GM23338 (cell line): ENCODE results near the gene HADHB. TPM values are rescaled to one million over a fixed set of nuclear protein-coding genes. Genes with fewer than 3 reads are reported as not detected.

ENCODE experiments used
- CREB1 ChIP-seq: fragments of 250-450 bp; sonication (Bioruptor Pico); IDR thresholded peaks from 2 replicates; pipeline ENCODE4 v1.5.0; 2020; ENCODE audit warnings: low read depth, mild to moderate bottlenecking, moderate library complexity
- EZH2 ChIP-seq: fragments of 200-600 bp; sonication (generic); IDR thresholded peaks from one replicate; pipeline ENCODE4 v1.8.0; 2017; ENCODE audit warnings: antibody characterized with exemption, mild to moderate bottlenecking, low read depth; ENCODE audit not compliant: unreplicated experiment
- JUNB ChIP-seq: IDR thresholded peaks from one replicate; pipeline ENCODE4 v1.6.1; 2016; ENCODE audit warnings: antibody characterized with exemption; ENCODE audit not compliant: unreplicated experiment
- NANOG ChIP-seq: IDR thresholded peaks from 2 replicates; pipeline ENCODE4 v1.6.1; 2016; ENCODE audit warnings: antibody characterized with exemption, borderline replicate concordance
- POLR2AphosphoS5 ChIP-seq: IDR thresholded peaks from 2 replicates; pipeline ENCODE4 v1.6.1; 2016; ENCODE audit warnings: antibody characterized with exemption, low read depth
- REST ChIP-seq: IDR thresholded peaks from one replicate; pipeline ENCODE4 v1.6.1; 2018; ENCODE audit warnings: antibody characterized with exemption; ENCODE audit not compliant: unreplicated experiment
- STAT1 ChIP-seq: IDR thresholded peaks from one replicate; pipeline ENCODE4 v1.6.1; 2016; ENCODE audit warnings: antibody characterized with exemption; ENCODE audit not compliant: unreplicated experiment
- ZNF114 ChIP-seq: fragments of 250-450 bp; sonication (Bioruptor Pico); IDR thresholded peaks from 2 replicates; pipeline ENCODE4 v1.5.0; 2020; ENCODE audit warnings: mild to moderate bottlenecking, moderate library complexity
- ZNF331 ChIP-seq: fragments of 250-450 bp; sonication (Bioruptor Pico); IDR thresholded peaks from 2 replicates; pipeline ENCODE4 v1.5.0; 2020; ENCODE audit warnings: low read depth, mild to moderate bottlenecking, moderate library complexity
- ZNF462 ChIP-seq: fragments of 250-450 bp; sonication (Bioruptor Pico); IDR thresholded peaks from 2 replicates; pipeline ENCODE4 v1.5.0; 2020; ENCODE audit warnings: mild to moderate bottlenecking, moderate library complexity
- polyA plus RNA-seq: library from polyadenylated mRNA; unstranded; fragments of >200 nt; fragmentation: Nextera tagmentation; extraction: Ambion mirVana; gene quantifications from 2 replicates; pipeline ENCODE4 v1.2.1, GENCODE V29; 2016
- total RNA-seq: library from RNA; depleted of rRNA; stranded (reverse); fragments of >200 nt; shearing (Covaris generic); gene quantifications from 2 replicates; pipeline ENCODE4 v1.2.3, GENCODE V29; 2014
- TF ChIP-seq, protein P1 (sequence below): IDR thresholded peaks from 2 replicates; pipeline ENCODE4 v1.6.1; 2016; ENCODE audit warnings: antibody characterized with exemption

The HADHB gene
- total and polyA plus RNA-seq, 2 experiments from 2014 or later = 41.1 to 43.4 TPM

GRCh38 chr2:26269571-26270158 lies 24.9 kb downstream of the HADHB start (continued):
- TF ChIP-seq ZNF462 (no peak), ZNF331 (CRISPR knock-in tag) (no peak), JUNB (no peak), EZH2 (no peak), NANOG (no peak), CREB1 (no peak), POLR2AphosphoS5 (no peak), ZNF114 (no peak), STAT1 (no peak), REST (no peak)
- TF ChIP-seq, protein P1, sequence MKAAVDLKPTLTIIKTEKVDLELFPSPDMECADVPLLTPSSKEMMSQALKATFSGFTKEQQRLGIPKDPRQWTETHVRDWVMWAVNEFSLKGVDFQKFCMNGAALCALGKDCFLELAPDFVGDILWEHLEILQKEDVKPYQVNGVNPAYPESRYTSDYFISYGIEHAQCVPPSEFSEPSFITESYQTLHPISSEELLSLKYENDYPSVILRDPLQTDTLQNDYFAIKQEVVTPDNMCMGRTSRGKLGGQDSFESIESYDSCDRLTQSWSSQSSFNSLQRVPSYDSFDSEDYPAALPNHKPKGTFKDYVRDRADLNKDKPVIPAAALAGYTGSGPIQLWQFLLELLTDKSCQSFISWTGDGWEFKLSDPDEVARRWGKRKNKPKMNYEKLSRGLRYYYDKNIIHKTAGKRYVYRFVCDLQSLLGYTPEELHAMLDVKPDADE = no peak
